H1 (cell line): ENCODE measurements around the gene SLC5A10. TPM values are rescaled to one million over a fixed set of nuclear protein-coding genes. Genes with fewer than 3 reads are reported as not detected.

Source experiments
- CTCF ChIA-PET: fragments of 300-600 bp; sonication (Branson Sonifier 250); formaldehyde crosslinking; loops from one replicate; lab custom pipeline; 2021; ENCODE audit not compliant: partially characterized antibody; lab: Charles Lee
- POLR2A ChIA-PET: fragments of 300-600 bp; sonication (Branson Sonifier 250); formaldehyde crosslinking; loops from one replicate; lab custom pipeline; 2021; ENCODE audit warnings: inconsistent platforms; ENCODE audit not compliant: partially characterized antibody; lab: Charles Lee
- DNase-seq, 2 experiments: peaks; one replicate each; pipeline versions ENCODE4 v3.0.0 to v3.0.0-alpha.2; 2010 to 2022; ENCODE audit warnings: low spot score in 2 of 2, low read depth in 1 of 2, mixed read lengths in 1 of 2
- FAIRE-seq: peaks from 2 replicates; lab custom pipeline; 2011; peaks lifted over from hg19 to GRCh38; lab: Jason Lieb, UNC
- H2AFZ ChIP-seq: 2 replicates; pipeline ENCODE4 v1.8.1; 2012; ENCODE audit warnings: low read length, inconsistent platforms
- H2AK5ac ChIP-seq: 2 replicates; pipeline ENCODE4 v1.6.1; 2013; ENCODE audit warnings: low read depth, low read length
- H2BK120ac ChIP-seq: replicated peaks from 2 replicates; pipeline ENCODE3; 2013; ENCODE audit warnings: low read depth, low read length, inconsistent platforms
- H2BK12ac ChIP-seq: 2 replicates; pipeline ENCODE4 v1.6.1; 2013; ENCODE audit warnings: low read depth, low read length
- H2BK15ac ChIP-seq: 2 replicates; pipeline ENCODE4 v1.6.1; 2013; ENCODE audit warnings: low read length
- H2BK20ac ChIP-seq: 2 replicates; pipeline ENCODE4 v1.6.1; 2013; ENCODE audit warnings: low read length
- H2BK5ac ChIP-seq: 2 replicates; pipeline ENCODE4 v1.6.1; 2013; ENCODE audit warnings: low read depth, low read length
- H3K14ac ChIP-seq: 2 replicates; pipeline ENCODE4 v1.6.1; 2013; ENCODE audit warnings: inconsistent platforms; ENCODE audit not compliant: insufficient read length
- H3K18ac ChIP-seq: 2 replicates; pipeline ENCODE4 v1.6.1; 2013; ENCODE audit warnings: low read length; ENCODE audit errors: extremely low read depth
- H3K23ac ChIP-seq: 2 replicates; pipeline ENCODE4 v1.6.1; 2013; ENCODE audit warnings: inconsistent platforms; ENCODE audit not compliant: insufficient read length
- H3K23me2 ChIP-seq: 2 replicates; pipeline ENCODE4 v1.6.1; 2013; ENCODE audit warnings: low read depth, low read length
- H3K27ac ChIP-seq: 2 replicates; pipeline ENCODE4 v1.6.1; 2011; ENCODE audit warnings: low read depth, low read length, inconsistent platforms
- H3K27me3 ChIP-seq, 4 experiments: replicated peaks in 1 of 4; 1 replicate in 1 of 4; 2 replicates in 3 of 4; pipeline versions ENCODE4 v1.6.1 to v1.8.1; 2011 to 2013; ENCODE audit warnings: low read length in 3 of 4, mild to moderate bottlenecking in 3 of 4, inconsistent platforms in 2 of 4, mixed read lengths in 2 of 4, moderate library complexity in 1 of 4; ENCODE audit not compliant: control insufficient read depth in 3 of 4, insufficient read depth in 3 of 4; ENCODE audit errors: extremely low read depth in 1 of 4
- H3K36me3 ChIP-seq, 4 experiments: 2 replicates each; pipeline versions ENCODE4 v1.6.1 to v1.8.1; 2011 to 2013; ENCODE audit warnings: mild to moderate bottlenecking in 4 of 4, low read length in 3 of 4, moderate library complexity in 2 of 4, control low read depth in 1 of 4, inconsistent platforms in 1 of 4; ENCODE audit not compliant: insufficient read depth in 4 of 4, control insufficient read depth in 2 of 4
- H3K4ac ChIP-seq: replicated peaks from 2 replicates; pipeline ENCODE3; 2013; ENCODE audit warnings: low read length, low read depth, mixed read lengths, inconsistent platforms; ENCODE audit not compliant: insufficient read length
- H3K4me1 ChIP-seq, 4 experiments: replicated peaks in 1 of 4; 1 replicate in 1 of 4; 2 replicates in 3 of 4; pipeline versions ENCODE4 v1.6.1 to v1.8.1; 2011 to 2013; ENCODE audit warnings: low read length in 3 of 4, inconsistent platforms in 2 of 4, mixed read lengths in 1 of 4; ENCODE audit not compliant: insufficient read depth in 4 of 4, control insufficient read depth in 3 of 4
- H3K4me2 ChIP-seq, 2 experiments: 2 replicates each; pipeline versions ENCODE4 v1.6.1 to v1.8.1; 2011 to 2013; ENCODE audit warnings: low read depth in 2 of 2, low read length in 2 of 2, control low read depth in 1 of 2, inconsistent platforms in 1 of 2, mild to moderate bottlenecking in 1 of 2; ENCODE audit not compliant: insufficient read depth in 1 of 2
- H3K4me3 ChIP-seq, 4 experiments: fragments of 200-600, 300-600 bp in 1 of 4; sonication (generic), shearing (Covaris generic), sonication (Bioruptor Twin) in 1 of 4; 2 replicates each; pipeline versions ENCODE4 v1.5.1 to v1.8.1; 2011 to 2016; ENCODE audit warnings: low read length in 4 of 4, low read depth in 3 of 4, control low read depth in 2 of 4, inconsistent platforms in 2 of 4, mild to moderate bottlenecking in 2 of 4, mixed read lengths in 1 of 4, moderate library complexity in 1 of 4; ENCODE audit not compliant: insufficient read depth in 2 of 4; ENCODE audit errors: extremely low read depth in 1 of 4
- H3K56ac ChIP-seq: replicated peaks from 2 replicates; pipeline ENCODE3; 2013; ENCODE audit warnings: low read depth, mild to moderate bottlenecking, mixed read lengths, low read length, inconsistent platforms; ENCODE audit not compliant: insufficient read length
- H3K79me1 ChIP-seq: 2 replicates; pipeline ENCODE4 v1.6.1; 2013; ENCODE audit warnings: low read depth, low read length, control low read depth
- H3K79me2 ChIP-seq, 2 experiments: 2 replicates each; pipeline versions ENCODE4 v1.6.1 to v1.8.1; 2012 to 2013; ENCODE audit warnings: low read length in 2 of 2, mild to moderate bottlenecking in 2 of 2, inconsistent platforms in 1 of 2; ENCODE audit not compliant: insufficient read depth in 2 of 2, control insufficient read depth in 1 of 2
- H3K9ac ChIP-seq, 4 experiments: replicated peaks in 1 of 4; 1 replicate in 1 of 4; 2 replicates in 3 of 4; pipeline versions ENCODE4 v1.6.1 to v1.8.1; 2011 to 2013; ENCODE audit warnings: low read depth in 3 of 4, low read length in 3 of 4, control low read depth in 2 of 4, mild to moderate bottlenecking in 2 of 4, moderate library complexity in 2 of 4, inconsistent platforms in 1 of 4; ENCODE audit errors: extremely low read depth in 1 of 4
- H3K9me3 ChIP-seq, 2 experiments: 2 replicates each; pipeline versions ENCODE4 v1.6.1 to v1.8.1; 2012 to 2013; ENCODE audit warnings: mild to moderate bottlenecking in 2 of 2, moderate library complexity in 2 of 2, control low read depth in 1 of 2, inconsistent platforms in 1 of 2, low read depth in 1 of 2, low read length in 1 of 2, mixed read lengths in 1 of 2; ENCODE audit not compliant: insufficient read depth in 2 of 2
- H4K20me1 ChIP-seq, 2 experiments: replicated peaks in 1 of 2; 2 replicates each; pipeline versions ENCODE3 to v1.8.1; 2011 to 2013; ENCODE audit warnings: inconsistent platforms in 2 of 2, low read length in 2 of 2, mild to moderate bottlenecking in 1 of 2; ENCODE audit not compliant: insufficient read depth in 2 of 2, control insufficient read depth in 1 of 2
- H4K5ac ChIP-seq: 2 replicates; pipeline ENCODE4 v1.6.1; 2013; ENCODE audit warnings: low read length, low read depth, mixed read lengths, inconsistent platforms; ENCODE audit not compliant: insufficient read length
- H4K8ac ChIP-seq: 2 replicates; pipeline ENCODE4 v1.8.0; 2013; ENCODE audit warnings: mild to moderate bottlenecking, moderate library complexity, low read length, inconsistent platforms; ENCODE audit not compliant: insufficient read depth; ENCODE audit errors: extremely low read depth
- H4K91ac ChIP-seq: replicated peaks from 2 replicates; pipeline ENCODE3; 2013; ENCODE audit warnings: low read length, mixed read lengths, inconsistent platforms; ENCODE audit not compliant: insufficient read length
- CBX5 ChIP-seq: fragments of 300-800, 300-1000 bp; sonication (generic); IDR thresholded peaks from 2 replicates; pipeline ENCODE4 v1.7.1; 2016; ENCODE audit warnings: antibody characterized with exemption, low read length, low read depth
- CREB1 ChIP-seq: IDR thresholded peaks from 2 replicates; pipeline ENCODE4 v1.6.1; 2012; ENCODE audit warnings: inconsistent platforms
- CTBP2 ChIP-seq: IDR thresholded peaks from 2 replicates; pipeline ENCODE4 v1.7.0; 2011; ENCODE audit warnings: borderline replicate concordance, mild to moderate bottlenecking, moderate library complexity, mixed read lengths, low read length; ENCODE audit not compliant: insufficient read depth, insufficient read length
- EGR1 ChIP-seq: IDR thresholded peaks from 2 replicates; pipeline ENCODE4 v1.6.1; 2011; ENCODE audit warnings: low read depth, low read length, borderline replicate concordance
- GTF2F1 ChIP-seq: IDR thresholded peaks from 2 replicates; pipeline ENCODE4 v1.6.1; 2012; ENCODE audit warnings: low read depth, low read length, improper control_type of control experiment, borderline replicate concordance
- KDM1A ChIP-seq: fragments of 200-600, 300-600 bp; sonication (generic); IDR thresholded peaks from 2 replicates; pipeline ENCODE4 v1.7.1; 2016; ENCODE audit warnings: mild to moderate bottlenecking, low read length, borderline replicate concordance
- POU5F1 ChIP-seq: IDR thresholded peaks from 2 replicates; pipeline ENCODE4 v1.6.1; 2011; ENCODE audit warnings: low read depth, mild to moderate bottlenecking, low read length, moderate library complexity
- TAF1 ChIP-seq: IDR thresholded peaks from 2 replicates; pipeline ENCODE4 v1.6.1; 2011; ENCODE audit warnings: mild to moderate bottlenecking, low read depth, low read length
- WGBS, 2 experiments: shearing (Covaris generic) in 1 of 2; methylation state at CpG; one replicate each; pipeline versions ENCODE4 v1.1.6 to v1.1.7; 2013 to 2015; ENCODE audit warnings: low lambda C conversion rate in 2 of 2, mixed read lengths in 2 of 2, inconsistent platforms in 1 of 2, low coverage in 1 of 2, missing lambda C conversion rate in 1 of 2; ENCODE audit not compliant: insufficient replicate concordance in 2 of 2, insufficient coverage in 1 of 2, insufficient read length in 1 of 2; ENCODE audit errors: extremely low coverage in 1 of 2, missing lambda C conversion rate in 1 of 2; 5-methylcytosine and 5-hydroxymethylcytosine counted together
- polyA plus RNA-seq, 7 experiments: library from polyadenylated mRNA; depleted of rRNA in 3 of 7; stranded (reverse) in 5 of 7; unstranded in 2 of 7; fragments of >200 nt in 5 of 7; fragments of 200-250 nt in 2 of 7; gene quantifications; 1 replicate in 5 of 7; 2 replicates in 1 of 7; 4 replicates in 1 of 7; pipeline versions ENCODE4 v1.2.1 to v1.2.3, GENCODE V29; 2011 to 2013; ENCODE audit warnings: missing spikeins in 2 of 7, mixed read lengths in 2 of 7
- total RNA-seq: library from RNA; stranded (reverse); fragmentation: NEBNext Ultra II Directional; extraction: Animal tissue kit (Norgen Biotek cat#: 25700); gene quantifications from 2 replicates; pipeline ENCODE4 v1.2.1, GENCODE V29; 2021
- TF ChIP-seq, protein P1 (sequence below): IDR thresholded peaks from 2 replicates; pipeline ENCODE4 v1.6.1; 2011; ENCODE audit warnings: low read length, improper control_type of control experiment

Gene SLC5A10
- total and polyA plus RNA-seq, 2 of the 8 experiments (the other 6 are each of a cell fraction or from before 2014, with no cell fraction given): 0.05 to 0.11 TPM

DNA sequence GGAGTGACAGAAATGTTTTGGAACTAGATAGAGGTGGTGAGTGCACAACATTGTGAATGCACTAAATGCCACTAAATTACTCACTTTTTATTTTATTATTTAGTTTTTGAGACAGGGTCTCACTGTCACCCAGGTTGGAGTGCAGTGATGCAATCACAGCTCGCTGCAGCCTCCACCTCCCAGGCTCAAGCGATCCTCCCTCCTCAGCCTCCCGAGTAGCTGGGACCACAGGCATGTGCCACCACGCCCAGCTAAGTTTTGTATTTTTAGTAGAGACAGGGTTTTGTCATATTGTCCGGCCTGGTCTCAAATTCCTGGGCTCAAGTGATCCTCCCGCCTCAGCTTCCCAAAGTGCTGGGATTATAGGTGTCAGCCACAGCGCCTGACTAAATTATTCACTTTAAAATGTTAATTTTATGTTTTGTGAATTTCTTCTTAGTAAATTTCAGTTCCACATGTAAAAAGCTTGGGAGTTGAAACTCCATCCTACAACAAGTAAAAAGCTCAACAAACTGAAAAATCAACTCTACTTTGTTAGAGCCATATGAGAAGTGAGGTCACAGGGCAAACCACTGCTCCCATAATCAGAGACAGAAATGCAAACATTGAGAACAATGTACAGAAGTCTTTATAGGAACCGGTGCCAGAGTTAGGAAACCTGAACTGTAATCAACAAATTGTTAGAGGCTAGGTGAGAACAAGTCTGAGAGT, 13.8 kb upstream of the SLC5A10 start:
- Histone ChIP-seq H3K79me2 (no peaks in the 10 kb centered on the region), H3K9ac (no peak overlapping the region), H2AK5ac (no peak overlapping the region), H2BK120ac (no peak overlapping the region), H3K4ac (no peak overlapping the region), H4K8ac (no peak overlapping the region), H3K9me3 (no peaks in the 10 kb centered on the region), H2BK15ac (no peak overlapping the region), H4K20me1 (no peaks in the 10 kb centered on the region), H3K56ac (no peak overlapping the region), H3K27me3 (no peaks in the 10 kb centered on the region), H3K4me1 (no peaks in the 10 kb centered on the region), H3K4me2 (no peak overlapping the region), H3K14ac (no peak overlapping the region), H3K18ac (no peak overlapping the region), H3K27ac (no peak overlapping the region), H4K5ac (no peak overlapping the region), H3K4me3 (no peak overlapping the region), H2AFZ (no peak overlapping the region), H2BK20ac (no peak overlapping the region), H4K91ac (no peak overlapping the region), H2BK5ac (no peak overlapping the region), H3K79me1 (no peaks in the 10 kb centered on the region), H3K36me3 (no peaks in the 10 kb centered on the region), H3K23ac (no peak overlapping the region), H2BK12ac (no peak overlapping the region), H3K23me2 (no peaks in the 10 kb centered on the region)
- 84% methylated on average over 5 of the region's 8 CpGs; no CpG with 5 or more reads in 1 of the 2 experiments for WGBS, 2 experiments
- ChIA-PET POLR2A (interaction anchor here (0.6 to 0.9 kb wide), 2 partner anchors 14 to 18 kb away, joined by 3 to 4 read pairs; partner anchors contain the start of gene SLC5A10), CTCF (interaction anchor here (1.0 to 1.6 kb wide), 4 partner anchors 20 to 77 kb away, joined by 3 to 7 read pairs (median 4); no protein-coding TSS in a partner anchor)
- DNase-seq (no peak), FAIRE-seq (no peak)
- TF ChIP-seq, protein P1, sequence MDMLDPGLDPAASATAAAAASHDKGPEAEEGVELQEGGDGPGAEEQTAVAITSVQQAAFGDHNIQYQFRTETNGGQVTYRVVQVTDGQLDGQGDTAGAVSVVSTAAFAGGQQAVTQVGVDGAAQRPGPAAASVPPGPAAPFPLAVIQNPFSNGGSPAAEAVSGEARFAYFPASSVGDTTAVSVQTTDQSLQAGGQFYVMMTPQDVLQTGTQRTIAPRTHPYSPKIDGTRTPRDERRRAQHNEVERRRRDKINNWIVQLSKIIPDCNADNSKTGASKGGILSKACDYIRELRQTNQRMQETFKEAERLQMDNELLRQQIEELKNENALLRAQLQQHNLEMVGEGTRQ: no peak
- TF ChIP-seq CBX5 (no peak), CREB1 (no peak), KDM1A (no peak), POU5F1 (no peak), CTBP2 (no peak), GTF2F1 (no peak), EGR1 (no peak), TAF1 (no peak)
